ENCODE results near the gene PDE4B.

PDE4B gene

DNA sequence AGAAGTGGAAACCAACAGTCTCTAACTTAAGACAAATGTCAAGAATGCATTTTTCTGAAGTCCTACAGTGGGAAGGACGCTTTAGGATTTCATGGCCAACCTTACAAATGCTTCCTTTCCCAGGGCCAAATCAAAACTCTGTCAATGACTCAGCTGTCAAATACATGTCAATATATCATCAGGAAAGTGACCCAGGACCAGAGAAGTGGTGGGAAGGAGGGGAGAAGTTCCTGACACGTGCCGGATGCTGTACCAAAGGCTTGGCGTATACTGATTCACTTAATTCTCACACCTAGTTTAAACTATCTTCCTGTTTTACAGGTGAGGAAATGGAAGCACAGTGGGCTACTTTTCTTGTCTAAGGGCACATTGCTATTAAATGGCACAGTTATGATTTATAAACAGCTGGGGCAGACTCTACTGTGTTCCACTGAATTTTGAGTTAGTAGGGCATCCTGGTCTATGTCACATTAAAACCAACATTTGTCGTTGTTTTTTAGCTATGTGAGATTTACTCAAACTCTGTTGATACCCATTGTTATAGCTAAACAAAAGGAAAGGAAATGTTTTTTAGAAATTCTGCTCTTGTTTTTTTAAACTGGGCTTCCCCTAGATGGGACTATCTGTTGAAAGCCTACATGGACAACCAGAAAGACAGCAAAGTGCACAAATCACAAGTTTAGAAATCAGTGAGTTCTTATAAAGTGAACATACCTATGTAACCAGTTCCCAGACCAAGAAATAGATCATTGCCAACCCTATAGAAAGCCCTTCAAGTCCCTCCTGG lies 533.1 kb downstream of the PDE4B start:
- no peak for DNase-seq

GRCh38 chr1:66326867-66327266 lies 534.2 kb downstream of the PDE4B start:
- DNase-seq: no peak

DNA sequence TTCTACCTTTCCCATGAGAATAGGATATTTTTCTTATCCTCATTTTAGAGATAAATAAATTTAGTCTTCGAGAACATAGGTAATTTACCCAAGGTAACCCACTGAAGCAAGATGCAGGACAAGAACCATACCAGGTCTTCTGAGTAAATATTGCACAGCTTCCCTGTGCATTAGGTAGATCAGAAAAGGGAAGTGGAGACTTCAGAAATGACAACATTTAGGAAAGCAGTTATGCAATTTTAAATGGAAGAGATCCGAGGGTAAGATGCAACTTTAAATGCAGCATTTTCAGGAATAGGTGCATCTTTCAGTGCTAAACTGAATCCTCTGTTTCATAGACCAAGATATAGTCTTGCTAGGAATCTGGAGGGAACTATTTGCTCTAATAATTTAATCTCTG lies 534.9 kb downstream of the PDE4B start:
- no peak for DNase-seq

DNA sequence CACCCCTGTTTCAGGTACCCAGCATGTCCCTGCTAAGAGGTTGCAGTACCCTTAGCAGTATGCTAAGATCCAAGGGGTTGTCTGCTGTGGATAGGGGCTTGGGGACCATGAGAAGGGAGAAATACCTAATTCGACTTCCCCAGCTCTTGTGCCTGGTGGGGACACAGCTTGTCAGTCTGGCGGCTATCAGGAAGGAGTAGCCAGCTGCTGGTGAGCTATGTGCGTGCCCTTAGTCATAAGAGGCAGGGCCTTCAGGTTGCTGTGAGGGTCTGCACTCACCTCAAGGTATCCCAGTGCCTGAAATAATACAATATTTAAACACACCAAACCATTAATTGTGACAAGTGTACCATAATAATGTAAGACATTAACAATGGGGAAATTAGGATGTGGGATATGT lies 536.2 kb downstream of the PDE4B start:
- DNase-seq: no peak

DNA sequence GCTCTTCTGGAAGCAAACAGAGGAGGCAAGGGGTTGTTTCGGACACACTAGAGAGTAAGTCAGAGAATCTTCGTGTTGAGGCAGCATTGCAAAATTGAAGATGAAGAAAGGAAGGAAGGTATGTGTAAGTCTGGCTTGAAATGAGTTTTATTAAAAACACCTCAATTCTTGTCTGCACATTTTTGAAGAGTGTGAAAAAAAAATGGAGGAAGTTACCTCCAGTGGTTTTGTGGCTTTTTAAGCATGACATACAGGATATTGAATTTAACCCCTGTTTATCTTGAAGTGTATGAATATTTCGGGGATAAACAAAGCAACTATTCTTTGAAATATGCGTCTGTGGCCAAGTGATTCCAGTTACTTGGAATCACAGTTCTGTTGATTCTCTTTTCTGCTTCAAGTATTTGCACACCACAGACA lies 538.0 kb downstream of the PDE4B start:
- peak; percentile 86 for DNase-seq

GRCh38 chr1:66331658-66332547 lies 539.2 kb downstream of the PDE4B start:
- DNase-seq: peak; percentile 44

DNA sequence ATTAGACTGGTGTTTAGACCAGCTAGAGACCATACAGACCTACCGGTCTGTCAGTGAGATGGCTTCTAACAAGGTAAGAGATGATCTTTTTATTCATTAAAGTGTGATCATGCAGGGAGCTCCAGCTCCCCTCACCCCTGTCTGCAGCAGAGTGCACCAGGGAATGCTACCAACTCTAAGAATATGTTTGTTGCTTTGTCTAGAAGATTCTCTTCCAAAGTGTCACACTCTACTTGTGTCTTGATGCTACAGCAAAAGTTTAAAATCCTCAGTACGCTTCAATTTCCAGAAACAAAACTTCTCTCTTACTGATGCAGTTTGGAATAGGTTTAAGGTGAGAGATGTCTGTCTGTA lies 539.8 kb downstream of the PDE4B start:
- DNase-seq: no peak

DNA sequence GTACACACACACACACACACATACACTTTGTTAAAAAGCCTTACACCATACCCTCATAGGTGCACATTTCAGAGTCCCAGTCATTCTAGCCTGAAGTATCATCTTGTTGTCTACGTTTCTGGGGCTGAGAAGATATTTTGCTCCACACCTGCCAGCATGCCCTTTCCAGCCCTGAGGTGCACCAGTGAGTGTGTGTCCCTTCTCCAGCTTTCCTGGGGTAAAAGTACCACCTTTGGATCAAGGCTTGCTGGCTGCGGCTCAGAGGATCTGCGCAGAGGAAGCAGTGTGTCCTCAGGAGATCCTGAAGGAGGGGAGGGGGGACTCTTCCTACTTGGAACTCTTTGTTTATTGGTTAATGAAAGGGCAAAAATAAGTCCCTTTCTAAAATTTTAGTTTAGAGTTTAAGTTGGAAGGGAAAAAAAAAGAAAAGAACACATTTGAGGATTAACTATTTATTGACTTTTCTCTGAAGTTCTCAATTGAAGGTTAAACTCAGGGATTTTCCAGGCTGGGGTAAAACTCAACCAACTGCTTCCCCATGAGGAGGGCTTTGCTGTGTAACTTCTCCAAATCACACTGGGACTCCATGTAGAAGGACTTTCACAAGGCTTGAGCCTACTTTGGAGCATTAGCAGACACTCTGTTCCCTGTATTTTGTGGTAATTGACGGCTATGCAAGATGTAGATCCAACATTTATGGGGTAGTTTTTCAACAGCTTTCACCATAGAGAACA lies 540.9 kb downstream of the PDE4B start:
- DNase-seq: no peak

- DNase-seq: no peak
Measured at GRCh38 chr1:66334318-66334717, 541.6 kb downstream of the PDE4B start.

GRCh38 chr1:66335125-66335524 lies 542.4 kb downstream of the PDE4B start:
- no peak for DNase-seq

DNA sequence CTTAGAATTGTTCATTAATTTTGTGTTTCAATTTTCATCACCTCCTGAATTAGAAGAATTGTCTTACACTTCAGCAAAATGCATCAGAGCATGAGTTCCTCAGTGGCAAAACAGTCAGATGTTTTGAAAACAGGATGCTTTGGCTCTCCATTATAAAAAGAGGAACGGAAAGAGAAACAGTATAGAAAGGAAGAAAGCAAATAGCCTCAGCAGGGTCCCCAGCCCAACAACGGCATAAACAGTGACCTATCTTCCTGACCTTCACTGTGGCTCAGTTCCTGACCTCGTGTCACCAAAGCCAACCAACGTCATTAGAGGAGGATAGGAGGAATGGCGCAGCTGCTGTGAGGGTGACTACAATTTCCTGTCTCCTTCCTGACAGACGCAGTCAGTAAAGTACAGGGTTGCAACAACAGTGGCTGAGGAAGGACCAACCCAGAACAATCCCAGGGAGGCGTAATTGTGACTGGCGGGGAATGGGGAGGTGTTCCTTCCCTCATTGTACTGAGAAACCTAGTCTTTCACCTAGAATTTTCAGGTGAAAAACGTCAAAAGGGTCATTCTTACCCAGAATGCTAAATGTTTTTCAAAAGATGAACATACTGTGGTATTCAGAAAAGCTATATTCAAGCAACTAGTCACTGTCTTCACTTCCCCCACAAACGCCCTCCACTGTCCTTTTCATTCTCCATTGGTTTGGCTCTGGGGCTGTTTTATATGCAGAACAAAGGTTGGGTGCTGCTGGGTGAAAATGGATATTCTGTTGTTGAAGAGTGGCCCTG lies 543.4 kb downstream of the PDE4B start:
- DNase-seq: peak; percentile 86

DNA sequence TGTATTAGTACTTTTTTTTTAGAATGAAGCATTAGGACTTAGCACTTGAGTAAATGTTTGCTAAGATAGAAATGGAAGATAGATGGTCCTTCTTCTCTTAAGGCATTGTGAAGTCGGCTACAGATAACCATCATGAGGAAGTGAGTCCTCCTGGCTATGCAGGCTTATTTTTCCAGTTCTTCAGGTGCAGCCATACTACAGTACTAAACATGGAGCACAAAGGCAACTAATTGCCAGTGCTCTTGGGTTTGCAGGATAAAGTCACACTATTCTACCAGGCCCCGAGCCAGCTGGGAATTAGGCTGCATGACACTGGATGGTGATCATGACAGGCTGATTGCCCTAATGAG lies 543.9 kb downstream of the PDE4B start:
- DNase-seq: no peak

DNA sequence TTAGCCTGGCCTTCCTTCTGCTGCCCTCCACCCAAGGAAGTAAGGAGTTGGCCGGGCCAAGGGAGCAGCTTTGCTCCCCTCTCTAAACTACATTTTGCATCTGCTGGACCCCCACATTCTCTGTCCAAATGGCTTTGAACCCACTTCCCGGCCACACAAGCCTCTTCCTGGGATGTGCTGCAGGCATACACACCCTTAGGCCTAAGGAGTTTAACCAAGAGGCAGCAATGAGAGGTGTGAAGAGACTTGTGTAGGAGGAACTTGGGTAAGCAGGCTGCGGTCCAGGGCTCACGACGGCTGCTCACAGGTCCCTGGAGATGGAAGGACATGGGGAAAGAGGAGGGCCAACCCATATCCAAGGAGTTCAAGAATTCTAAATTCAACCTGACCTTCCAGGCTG lies 544.6 kb downstream of the PDE4B start:
- no peak for DNase-seq

- no peak for DNase-seq
Measured at GRCh38 chr1:66339944-66340343, 547.2 kb downstream of the PDE4B start.

DNA sequence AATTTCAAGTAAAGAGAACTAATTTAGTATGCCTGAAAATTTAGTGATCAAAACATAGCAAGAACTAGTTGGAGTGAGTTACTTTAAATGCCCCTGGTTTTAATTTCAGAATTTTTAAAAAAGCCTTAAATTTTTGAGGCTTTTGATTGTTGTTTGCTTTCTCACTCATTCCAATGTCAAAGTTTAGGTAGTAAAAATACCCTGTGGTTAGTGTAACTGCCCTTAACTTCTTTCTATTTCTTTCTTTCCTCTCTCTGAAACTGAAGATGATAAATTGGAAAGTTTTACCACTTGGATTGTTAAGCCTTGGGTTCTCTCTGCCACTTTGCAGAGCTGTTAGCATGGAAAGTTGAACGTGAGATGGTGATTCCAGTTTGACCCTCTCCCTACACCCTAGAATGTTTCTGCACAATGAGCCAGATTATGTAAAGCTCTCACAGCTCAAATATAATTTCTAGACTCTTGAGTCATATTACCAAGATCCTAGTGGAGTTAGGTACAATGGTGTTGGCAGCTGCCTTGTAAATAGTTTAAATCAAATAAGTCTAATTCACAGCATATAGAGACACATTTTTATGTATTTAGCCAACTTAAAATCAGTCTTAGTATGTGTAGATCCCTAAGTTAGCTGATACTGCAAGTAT lies 548.9 kb downstream of the PDE4B start:
- no peak for DNase-seq

GRCh38 chr1:66342707-66343106 lies 550.0 kb downstream of the PDE4B start:
- no peak for DNase-seq

GRCh38 chr1:66343569-66344325 lies 551.1 kb downstream of the PDE4B start:
- no peak for DNase-seq

DNA sequence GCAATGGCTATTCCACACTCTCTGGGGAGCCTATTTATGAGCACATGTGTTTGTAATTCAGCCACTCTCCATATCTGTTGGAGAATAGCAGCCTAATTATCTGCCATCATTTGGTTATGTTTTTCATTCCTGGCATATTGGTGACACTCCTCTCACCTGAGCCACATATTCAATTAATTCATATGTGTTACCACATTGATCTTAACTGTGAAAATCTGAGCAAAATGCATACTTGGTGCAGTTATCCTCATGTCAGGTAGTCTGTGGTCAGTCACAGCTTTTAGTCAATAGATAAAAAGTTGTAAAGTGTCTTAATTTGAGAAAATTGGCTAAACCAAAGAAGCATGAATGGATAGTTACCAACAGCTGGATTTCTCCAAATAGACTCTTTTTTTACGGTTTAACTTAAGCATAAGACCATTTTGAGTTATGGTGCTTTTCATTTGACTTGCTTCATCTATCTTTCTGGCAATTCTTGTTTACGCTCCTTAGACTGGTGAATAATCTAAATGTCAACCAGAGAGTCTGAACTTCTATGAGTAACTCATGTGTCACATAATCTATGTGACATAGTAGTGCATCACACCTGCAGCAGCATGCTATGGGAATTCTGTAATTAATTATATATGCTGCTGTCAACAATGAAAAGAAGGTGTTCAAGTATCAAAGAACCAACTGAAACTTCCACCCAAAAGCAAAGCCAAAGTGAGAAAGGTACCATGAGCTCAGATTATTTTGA lies 553.5 kb downstream of the PDE4B start:
- no peak for DNase-seq

GRCh38 chr1:66346873-66347272 lies 554.2 kb downstream of the PDE4B start:
- no peak for DNase-seq

DNA sequence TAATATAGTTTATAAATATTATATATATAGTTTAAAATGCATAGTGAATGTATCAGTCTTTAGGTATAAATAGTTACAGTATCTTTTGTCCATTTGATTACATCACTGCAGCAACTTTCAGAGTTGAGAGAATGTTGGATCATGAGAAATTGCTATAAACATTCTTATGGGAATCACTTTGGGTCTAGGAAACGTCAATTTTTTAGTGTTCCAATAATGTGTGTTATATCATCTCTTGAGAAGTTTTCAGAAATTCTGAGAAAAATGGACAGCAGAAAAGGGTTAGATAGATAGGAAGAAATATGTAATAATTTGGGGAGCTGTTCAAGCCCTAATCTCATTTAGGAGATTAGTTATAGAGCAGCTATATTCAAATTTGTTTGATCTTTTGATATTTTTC lies 556.1 kb downstream of the PDE4B start:
- no peak for DNase-seq

DNA sequence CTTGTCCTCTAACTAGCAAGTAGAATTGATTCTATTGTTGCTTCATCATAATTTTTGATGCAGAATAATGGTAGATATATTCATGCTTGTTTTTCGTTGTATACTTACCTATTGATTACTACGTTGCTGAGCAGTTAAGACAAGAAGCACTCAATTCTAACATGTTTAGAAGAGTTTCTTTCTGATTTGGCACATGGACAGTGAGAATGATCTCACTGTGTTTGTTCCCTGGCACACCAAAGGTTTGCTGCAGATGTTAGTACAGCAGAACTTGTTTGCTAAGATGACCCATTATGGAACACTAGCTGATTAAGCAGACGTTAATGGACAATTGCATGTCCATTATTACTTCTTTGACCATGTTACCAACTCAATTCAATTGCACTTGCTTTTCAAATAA lies 556.5 kb downstream of the PDE4B start:
- no peak for DNase-seq

Data from central memory CD4-positive, alpha-beta T cell (primary cell).